GM12875 (cell line): Measurements from ENCODE around the gene NPAT.

ENCODE experiments used
- H3K4me3 ChIP-seq: one replicate; pipeline ENCODE4 v1.5.1; 2011; ENCODE audit warnings: low read depth, low read length, control low read depth
- CTCF ChIP-seq: IDR thresholded peaks from 2 replicates; pipeline ENCODE4 v1.5.1; 2011; ENCODE audit warnings: low read depth, mild to moderate bottlenecking, control low read depth, inconsistent platforms, low read length, moderate library complexity, borderline replicate concordance; ENCODE audit not compliant: insufficient read depth

The NPAT gene

GRCh38 chr11:108239076-108239475 lies 16.6 kb upstream of the NPAT start:
- no peak overlapping the region for H3K4me3 ChIP-seq
- TF ChIP-seq CTCF = no peak

DNA sequence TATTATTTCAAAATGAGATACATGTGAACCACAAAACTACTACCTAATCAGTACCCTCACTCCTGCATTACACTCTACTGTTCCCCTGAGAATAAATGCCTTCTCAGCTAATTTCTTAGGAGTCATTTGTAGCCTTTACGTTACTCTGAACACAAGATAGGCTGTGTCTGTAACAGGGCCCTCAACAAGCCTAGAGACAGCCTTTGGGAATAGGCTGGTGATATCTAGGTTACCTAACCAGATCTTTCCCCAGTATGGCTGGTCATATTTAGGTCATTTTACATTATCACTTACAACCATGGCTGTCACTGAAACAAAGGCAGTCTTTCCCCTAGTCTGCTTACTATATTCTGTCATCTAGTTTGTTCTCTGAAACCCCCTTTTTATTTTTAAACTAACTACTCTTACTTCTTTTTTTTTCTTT lies 14.6 kb upstream of the NPAT start:
- no peak for TF ChIP-seq CTCF
- no peak overlapping the region for H3K4me3 ChIP-seq

GRCh38 chr11:108235633-108236032 lies 13.2 kb upstream of the NPAT start:
- no peak for TF ChIP-seq CTCF
- no peak overlapping the region for H3K4me3 ChIP-seq

DNA sequence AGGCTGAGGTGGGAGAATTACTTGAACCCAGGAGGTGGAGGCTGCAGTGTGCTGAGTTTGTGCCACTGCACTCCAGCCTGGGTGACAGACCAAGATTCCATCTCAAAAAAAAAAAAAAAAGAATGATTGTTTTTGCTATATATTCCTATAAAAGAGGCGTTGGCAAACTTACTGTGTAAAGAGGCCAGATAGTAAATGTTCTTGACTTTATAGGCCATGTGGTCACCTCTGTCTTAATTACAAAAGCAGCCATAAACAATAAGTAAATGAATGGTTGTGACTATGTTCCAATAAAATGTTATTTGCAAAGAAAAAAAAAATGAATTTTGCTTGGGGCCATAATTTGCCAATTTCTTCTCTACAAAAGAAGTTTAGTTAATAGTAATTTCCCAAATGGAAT lies 12.8 kb upstream of the NPAT start:
- H3K4me3 ChIP-seq = no peak overlapping the region
- no peak for TF ChIP-seq CTCF

DNA sequence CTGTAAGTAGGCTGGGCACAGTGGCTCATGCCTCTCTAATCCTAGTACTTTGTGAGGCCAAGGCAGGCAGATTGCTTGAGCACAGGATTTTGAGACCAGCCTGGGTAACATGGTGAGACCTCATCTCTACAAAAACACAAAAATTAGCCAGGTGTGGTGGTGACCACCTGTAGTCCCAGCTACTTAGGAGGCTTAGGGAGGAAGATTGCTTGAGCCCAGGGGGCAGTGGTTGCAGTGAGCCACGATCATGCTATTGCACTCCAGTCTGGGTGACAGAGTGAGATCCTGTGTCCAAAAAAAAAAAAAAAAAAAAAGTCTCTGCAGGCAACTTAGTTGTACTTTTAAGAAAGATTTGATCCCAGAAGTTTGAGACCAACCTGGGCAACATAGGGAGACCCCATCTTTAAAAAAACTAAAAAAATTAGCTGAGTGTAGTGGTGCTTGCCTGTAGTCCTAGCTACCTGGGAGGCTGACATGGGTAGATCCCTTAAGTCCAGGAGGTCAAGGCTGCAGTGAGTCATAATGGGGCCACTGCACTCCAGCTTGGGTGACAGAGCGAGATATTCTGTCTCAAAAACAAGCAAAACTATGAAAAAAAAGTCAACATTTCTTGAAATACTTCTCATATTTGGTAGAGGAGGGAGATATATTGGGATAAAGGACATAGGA lies 11.0 kb upstream of the NPAT start:
- no peak for TF ChIP-seq CTCF
- H3K4me3 ChIP-seq = no peak overlapping the region

DNA sequence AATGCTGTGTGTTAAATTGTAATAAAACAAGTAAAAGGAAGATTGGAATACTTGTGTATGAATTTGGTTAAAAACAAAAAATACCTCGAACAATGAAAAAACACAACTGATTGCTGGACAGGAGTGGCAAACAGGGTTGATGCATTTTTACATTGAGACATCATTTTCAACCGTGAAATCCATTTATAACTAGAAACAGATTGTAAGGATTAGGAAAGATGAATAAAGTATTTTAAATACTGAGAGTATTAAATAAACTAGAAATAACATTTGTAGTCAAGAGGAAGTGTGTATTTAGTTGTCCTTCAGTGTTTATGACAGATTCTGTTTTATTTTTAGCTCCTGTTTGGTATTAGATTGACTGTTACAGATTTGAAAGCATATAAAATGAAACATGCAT lies 5.8 kb upstream of the NPAT start:
- TF ChIP-seq CTCF = no peak
- H3K4me3 ChIP-seq = no peak overlapping the region

GRCh38 chr11:108226036-108226435 lies 3.6 kb upstream of the NPAT start:
- H3K4me3 ChIP-seq = no peak overlapping the region
- no peak for TF ChIP-seq CTCF
